T47D (cell line): ENCODE measurements around the gene HES3.

Experiments
- DNase-seq, 2 experiments: peaks; one replicate each; pipeline versions ENCODE4 v3.0.0 to v3.0.0-alpha.2; 2011 to 2012; ENCODE audit warnings: low read depth in 1 of 2, low spot score in 1 of 2
- JUND ChIP-seq: IDR thresholded peaks from 2 replicates; pipeline ENCODE4 v1.6.1; 2012; ENCODE audit warnings: low read depth
- in situ Hi-C: cut with HindIII; loops from 2 replicates; pipeline ENCODE4 v1.10.0; 2016; ENCODE audit warnings: low sequenced_read_pairs, low pct_unique_long_range_greater_than_20kb

Gene HES3

GRCh38 chr1:6224718-6225117, 19.3 kb upstream of the HES3 start:
- no peak for DNase-seq
- TF ChIP-seq JUND = no peak
- in situ Hi-C loops = no loop called here

- in situ Hi-C loops = no loop called here
- DNase-seq = no peak
- no peak for TF ChIP-seq JUND
Observed at GRCh38 chr1:6225651-6226050, 18.3 kb upstream of the HES3 start.

- no peak for TF ChIP-seq JUND
- in situ Hi-C loops = no loop called here
- no peak for DNase-seq
Observed at GRCh38 chr1:6233376-6233775, 10.6 kb upstream of the HES3 start.

- in situ Hi-C loops = no loop called here
- no peak for DNase-seq
- no peak for TF ChIP-seq JUND
Observed at GRCh38 chr1:6234502-6235295, 9.3 kb upstream of the HES3 start.

GRCh38 chr1:6235296-6235677, 8.7 kb upstream of the HES3 start:
- no peak for DNase-seq
- in situ Hi-C loops = no loop called here
- TF ChIP-seq JUND = no peak

- in situ Hi-C loops = no loop called here
- no peak for DNase-seq
- TF ChIP-seq JUND = no peak
Observed at GRCh38 chr1:6237093-6237492, 6.9 kb upstream of the HES3 start.

GRCh38 chr1:6239213-6239752, 4.7 kb upstream of the HES3 start:
- DNase-seq = no peak
- no peak for TF ChIP-seq JUND
- in situ Hi-C loops = no loop called here

- in situ Hi-C loops = no loop called here
- TF ChIP-seq JUND = no peak
- DNase-seq = no peak
Observed at GRCh38 chr1:6239950-6240768, 3.8 kb upstream of the HES3 start.

- in situ Hi-C loops = no loop called here
- no peak for TF ChIP-seq JUND
- no peak for DNase-seq
Observed at GRCh38 chr1:6241107-6241886, 2.7 kb upstream of the HES3 start.

GRCh38 chr1:6241887-6242740, 1.9 kb upstream of the HES3 start:
- in situ Hi-C loops = no loop called here
- TF ChIP-seq JUND = no peak
- DNase-seq = no peak

- no peak for DNase-seq
- in situ Hi-C loops = no loop called here
- TF ChIP-seq JUND = no peak
Observed at GRCh38 chr1:6243053-6243834, 735 bp upstream of the HES3 start.
